ENCODE results near the gene AKT2. TPM values are rescaled to one million over a fixed set of nuclear protein-coding genes. Genes with fewer than 3 reads are reported as not detected.
A peak's percentile ranks its signal among the peaks of the same experiment; 100 is the strongest.

AKT2 gene
- total RNA-seq, 1 experiment from 2014 or later, result 2,376 TPM

DNA sequence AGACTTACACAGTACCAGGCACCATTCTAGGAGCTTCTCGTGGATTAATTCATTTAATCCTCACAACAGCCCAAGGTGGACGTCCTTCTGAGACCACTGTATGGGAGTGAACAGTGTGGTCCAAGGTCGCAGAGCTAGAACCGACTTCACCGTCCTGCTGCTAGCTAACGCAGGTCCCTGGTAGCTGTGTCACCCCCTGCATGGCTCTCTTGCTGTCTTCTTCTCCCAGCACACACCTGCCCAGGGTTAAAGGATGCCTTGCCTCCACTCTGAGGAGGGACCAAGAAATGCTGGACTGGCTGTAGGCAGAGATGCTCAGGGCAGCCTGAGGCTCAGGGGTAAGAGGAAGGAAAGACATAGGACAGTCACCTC lies 3.0 kb downstream of the AKT2 start:
- ATAC-seq (no peak), DNase-seq (ENCODE audit: low read depth, low spot score) (no peak)
- POLR2A ChIA-PET, result interaction anchor here (0.5 to 1.4 kb wide), 7 partner anchors 16 to 1222 kb away, joined by 3 to 19 read pairs (median 7); no protein-coding TSS in a partner anchor
- TF ChIP-seq SIN3A (IDR thresholded peaks at IDR 0.05; ENCODE audit: borderline replicate concordance, insufficient read depth, low read depth, low read length) (no peak), TCF7L2 (IDR thresholded peaks at IDR 0.05; ENCODE audit: low read depth, low read length) (no peak), POLR2AphosphoS5 (IDR thresholded peaks at IDR 0.05; ENCODE audit: low read depth, low read length) (no peak), REST (IDR thresholded peaks at IDR 0.05; ENCODE audit: insufficient read depth in 1 of 2, low read depth in 2 of 2, low read length in 1 of 2) (no peak), CTCF (IDR thresholded peaks at IDR 0.05) (no peak)
- in situ Hi-C loops (cut with HindIII; ENCODE audit: low pct_unique_long_range_greater_than_20kb, low sequenced_read_pairs) (no loop called here), intact Hi-C loops (cut with micrococcal nuclease; ENCODE audit: unreplicated experiment) (no loop called here)
- no peak overlapping the region for H3K4me3 ChIP-seq (ENCODE audit: low read depth in 2 of 2, low read length in 2 of 2)
- no peaks in the 10 kb centered on the region for H3K9me3 ChIP-seq (ENCODE audit: control insufficient read depth, insufficient read depth, low read depth, low read length)
- no peaks in the 10 kb centered on the region for H3K27me3 ChIP-seq (ENCODE audit: control insufficient read depth, insufficient read depth, low read length)
- H3K4me1 ChIP-seq (ENCODE audit: control insufficient read depth, insufficient read depth, low read length), result peaks cover 81% of the 10 kb centered on the region
- peak overlapping the region; percentile 82 for H3K27ac ChIP-seq (ENCODE audit: low read length)
- H3K36me3 ChIP-seq (ENCODE audit: control insufficient read depth, insufficient read depth, low read length), result peaks cover 9% of the 10 kb centered on the region; the same call in 1 of the 2 replicates
- no TSS peak for BruUV-seq (replicated peaks)
- CTCF ChIA-PET, result interaction anchor here (0.6 to 9.2 kb wide), 8 partner anchors 18 to 142 kb away, joined by 3 to 116 read pairs (median 6); no protein-coding TSS in a partner anchor

- CTCF ChIA-PET, result interaction anchor here (0.6 to 2.5 kb wide), 8 partner anchors 15 to 1044 kb away, joined by 3 to 28 read pairs (median 4); no protein-coding TSS in a partner anchor
- Histone ChIP-seq H3K9me3 (ENCODE audit: control insufficient read depth, insufficient read depth, low read depth, low read length) (no peaks in the 10 kb centered on the region), H3K4me1 (ENCODE audit: control insufficient read depth, insufficient read depth, low read length) (peaks cover 77% of the 10 kb centered on the region), H3K4me3 (ENCODE audit: low read depth in 2 of 2, low read length in 2 of 2) (no peak overlapping the region), H3K27me3 (ENCODE audit: control insufficient read depth, insufficient read depth, low read length) (no peaks in the 10 kb centered on the region), H3K27ac (ENCODE audit: low read length) (peak overlapping the region; percentile 82), H3K36me3 (ENCODE audit: control insufficient read depth, insufficient read depth, low read length) (peaks cover 9% of the 10 kb centered on the region; the same call in 1 of the 2 replicates)
- ATAC-seq (no peak), DNase-seq (ENCODE audit: low read depth, low spot score) (no peak)
- in situ Hi-C loops (cut with HindIII; ENCODE audit: low pct_unique_long_range_greater_than_20kb, low sequenced_read_pairs), result no loop called here
- TF ChIP-seq SIN3A (IDR thresholded peaks at IDR 0.05; ENCODE audit: borderline replicate concordance, insufficient read depth, low read depth, low read length) (no peak), CTCF (IDR thresholded peaks at IDR 0.05) (no peak), REST (IDR thresholded peaks at IDR 0.05; ENCODE audit: insufficient read depth in 1 of 2, low read depth in 2 of 2, low read length in 1 of 2) (no peak)
- intact Hi-C loops (cut with micrococcal nuclease; ENCODE audit: unreplicated experiment), result no loop called here
- POLR2A ChIA-PET, result interaction anchor here (0.5 to 1.8 kb wide), 13 partner anchors 8 to 1222 kb away, joined by 3 to 19 read pairs (median 5); no protein-coding TSS in a partner anchor
- BruUV-seq (replicated peaks), result no TSS peak
Measured at GRCh38 chr19:40281381-40282208, 3.5 kb downstream of the AKT2 start.

Data from Panc1 (cell line).